GM18502 (cell line): ENCODE results near the gene F10.
"Not testable (repeated sequence)": the region's sequence is repeated elsewhere in the genome, so short reads cannot be mapped to it uniquely, and the experiment has no call there.

Experiments used
- ATAC-seq: cut with Tn5 transposase; IDR thresholded peaks from one replicate; pipeline ENCODE4 v1.9.1; 2021; ENCODE audit warnings: mild to moderate bottlenecking; ENCODE audit not compliant: unreplicated experiment, poor library complexity

The F10 gene

GRCh38 chr13:113122550-113123225 lies at the start of gene F10:
F10 (plus strand) TSS chr13:113122799; CDS start chr13:113122856, 57 bp downstream.
- no peak for ATAC-seq

DNA sequence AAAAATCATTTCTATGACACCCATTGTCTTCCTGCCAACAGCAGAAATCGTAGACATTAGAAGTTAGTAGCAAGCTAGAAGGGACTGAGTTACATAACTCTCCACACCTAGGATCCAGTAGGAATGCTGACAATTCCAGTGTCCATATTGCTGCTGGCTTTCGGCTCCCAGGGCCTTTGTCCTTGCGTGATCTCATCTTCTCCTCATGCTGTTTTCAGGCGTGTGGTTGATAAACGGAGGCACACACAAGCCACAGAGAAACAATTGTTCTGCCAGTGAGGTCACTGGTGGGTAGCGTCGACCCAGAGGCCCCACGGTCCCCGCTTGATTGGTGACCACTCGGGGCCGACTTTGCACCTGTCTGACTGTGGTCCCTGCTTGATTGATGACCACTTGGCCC lies 48.7 kb upstream of the F10 start:
- ATAC-seq, result no peak

GRCh38 chr13:113074401-113074800 lies 48.2 kb upstream of the F10 start:
- ATAC-seq, result no peak

DNA sequence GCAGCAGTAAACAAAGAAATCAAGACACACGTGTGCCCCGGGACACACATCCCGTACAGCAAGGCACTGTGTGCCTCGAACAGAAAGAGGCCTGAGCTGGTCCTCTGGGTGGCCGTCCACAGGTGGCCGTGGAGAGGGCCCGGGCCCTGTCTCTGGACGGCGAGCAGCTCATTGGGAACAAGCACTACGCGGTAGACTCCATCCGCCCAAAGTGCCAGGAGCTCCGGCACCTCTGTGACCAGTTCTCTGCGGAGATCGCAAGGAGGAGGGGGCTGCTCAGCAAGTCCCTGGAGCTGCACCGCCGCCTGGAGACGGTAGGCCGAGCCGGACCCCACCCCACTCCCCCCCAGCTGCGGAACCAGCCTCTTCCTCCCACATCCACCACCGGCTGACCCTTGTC lies 47.7 kb upstream of the F10 start:
- no peak for ATAC-seq

DNA sequence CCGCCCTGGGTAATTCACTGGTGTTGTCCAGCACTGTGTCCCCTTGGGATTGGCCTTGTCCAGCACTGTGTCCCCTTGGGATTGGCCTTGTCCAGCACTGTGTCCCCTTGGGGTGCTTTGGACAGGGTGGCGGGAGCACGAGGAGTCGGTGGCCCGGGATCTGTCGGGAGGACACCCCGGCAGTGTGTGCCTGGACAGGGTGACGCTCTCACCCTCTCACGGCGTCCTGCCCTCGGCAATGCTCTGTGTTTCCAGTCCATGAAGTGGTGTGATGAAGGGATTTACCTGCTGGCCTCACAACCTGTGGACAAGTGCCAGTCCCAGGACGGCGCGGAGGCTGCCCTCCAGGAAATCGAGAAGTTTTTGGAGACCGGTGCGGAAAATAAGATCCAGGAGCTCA lies 46.9 kb upstream of the F10 start:
- ATAC-seq, result no peak

- ATAC-seq, result no peak
These were observed 45.8 kb upstream of the F10 start for GRCh38 chr13:113076681-113077401.

DNA sequence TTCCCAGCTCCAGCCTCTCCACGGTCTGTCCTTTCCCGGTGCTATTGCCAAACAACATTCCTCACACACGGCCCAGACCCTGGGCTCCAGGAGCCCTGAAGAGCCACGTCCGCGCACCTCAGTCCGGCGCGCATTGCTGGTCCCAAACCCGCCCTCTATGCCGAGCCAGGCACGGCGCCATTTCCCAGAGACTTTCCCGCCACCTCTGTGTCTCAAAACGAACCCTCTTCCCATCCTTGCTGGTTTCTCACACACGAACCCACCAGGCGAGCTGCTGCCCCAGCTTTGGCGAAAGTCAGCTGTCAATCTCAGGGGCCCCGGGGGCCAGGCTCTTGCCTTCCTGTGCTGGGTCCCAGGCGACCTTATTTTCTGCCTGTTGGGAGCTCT lies 45.0 kb upstream of the F10 start:
- ATAC-seq, result no peak

DNA sequence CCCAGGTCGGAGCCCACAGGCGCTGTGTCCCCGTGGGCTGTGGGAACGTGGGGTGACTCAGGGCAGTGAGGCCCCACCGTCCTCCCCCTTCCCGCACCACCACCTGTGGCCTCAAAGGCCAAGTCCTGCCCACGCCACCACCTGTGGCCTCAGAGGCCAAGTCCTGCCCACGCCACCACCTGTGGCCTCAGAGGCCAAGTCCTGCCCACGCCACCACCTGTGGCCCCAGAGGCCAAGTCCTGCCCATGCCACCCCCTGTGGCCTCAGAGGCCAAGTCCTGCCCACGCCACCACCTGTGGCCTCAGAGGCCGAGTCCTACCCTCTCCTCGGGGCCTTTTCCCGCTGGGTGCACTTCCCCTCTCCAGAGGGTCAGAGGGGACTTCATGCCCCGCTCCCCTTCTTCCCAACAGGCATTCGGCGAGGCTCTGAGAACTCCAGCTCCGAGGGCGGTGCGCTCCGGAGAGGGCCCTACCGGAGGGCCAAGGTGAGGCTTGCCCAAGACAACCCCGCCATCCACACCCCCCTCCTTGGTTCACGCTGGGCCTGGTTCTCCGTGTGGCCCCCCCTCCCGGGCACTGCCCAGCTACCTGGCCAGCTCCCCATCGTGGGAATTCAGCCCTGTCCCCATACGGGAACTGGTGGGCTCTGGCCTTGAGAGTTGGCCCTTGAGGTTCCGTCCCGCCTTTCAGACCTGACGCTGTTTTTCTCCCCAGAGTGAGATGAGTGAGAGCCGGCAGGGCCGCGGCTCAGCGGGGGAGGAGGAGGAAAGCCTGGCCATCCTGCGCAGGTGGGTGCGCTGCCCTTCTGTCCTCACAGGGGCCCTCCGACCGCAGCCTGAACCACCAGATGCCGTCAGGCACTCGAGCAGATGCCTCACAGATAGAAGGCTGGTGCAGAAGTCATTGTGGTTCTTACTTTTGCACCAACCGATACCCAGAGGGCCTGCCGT lies 44.4 kb upstream of the F10 start:
- ATAC-seq, result no peak

- ATAC-seq, result no peak
These were observed 43.5 kb upstream of the F10 start for GRCh38 chr13:113078902-113079780.

GRCh38 chr13:113079781-113080080 lies 42.9 kb upstream of the F10 start:
- not testable (repeated sequence) for ATAC-seq

GRCh38 chr13:113080361-113080831 lies 42.2 kb upstream of the F10 start:
- ATAC-seq, result no peak

GRCh38 chr13:113080901-113081521 lies 41.6 kb upstream of the F10 start:
- ATAC-seq, result no peak

- ATAC-seq, result no peak
These were observed 40.2 kb upstream of the F10 start for GRCh38 chr13:113082198-113083021.

DNA sequence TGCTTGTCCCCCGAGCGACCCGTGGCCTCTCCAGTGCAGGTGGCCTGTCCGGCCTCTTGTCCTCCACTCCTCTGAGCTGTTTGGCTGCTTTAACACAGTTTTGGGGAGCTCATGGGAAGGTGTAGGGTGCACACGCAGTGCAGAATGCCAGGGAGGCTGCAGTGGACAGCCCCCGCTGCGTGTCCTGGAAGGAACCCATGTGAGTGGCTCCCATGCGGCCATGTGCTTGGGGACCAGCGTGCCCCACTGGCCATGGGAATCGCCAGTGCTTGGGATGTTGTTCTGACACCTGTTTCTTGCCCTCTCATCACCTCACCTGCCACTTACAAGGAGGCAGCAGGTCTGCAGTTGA lies 39.6 kb upstream of the F10 start:
- ATAC-seq, result no peak

GRCh38 chr13:113083402-113084061 lies 39.1 kb upstream of the F10 start:
- no peak for ATAC-seq

DNA sequence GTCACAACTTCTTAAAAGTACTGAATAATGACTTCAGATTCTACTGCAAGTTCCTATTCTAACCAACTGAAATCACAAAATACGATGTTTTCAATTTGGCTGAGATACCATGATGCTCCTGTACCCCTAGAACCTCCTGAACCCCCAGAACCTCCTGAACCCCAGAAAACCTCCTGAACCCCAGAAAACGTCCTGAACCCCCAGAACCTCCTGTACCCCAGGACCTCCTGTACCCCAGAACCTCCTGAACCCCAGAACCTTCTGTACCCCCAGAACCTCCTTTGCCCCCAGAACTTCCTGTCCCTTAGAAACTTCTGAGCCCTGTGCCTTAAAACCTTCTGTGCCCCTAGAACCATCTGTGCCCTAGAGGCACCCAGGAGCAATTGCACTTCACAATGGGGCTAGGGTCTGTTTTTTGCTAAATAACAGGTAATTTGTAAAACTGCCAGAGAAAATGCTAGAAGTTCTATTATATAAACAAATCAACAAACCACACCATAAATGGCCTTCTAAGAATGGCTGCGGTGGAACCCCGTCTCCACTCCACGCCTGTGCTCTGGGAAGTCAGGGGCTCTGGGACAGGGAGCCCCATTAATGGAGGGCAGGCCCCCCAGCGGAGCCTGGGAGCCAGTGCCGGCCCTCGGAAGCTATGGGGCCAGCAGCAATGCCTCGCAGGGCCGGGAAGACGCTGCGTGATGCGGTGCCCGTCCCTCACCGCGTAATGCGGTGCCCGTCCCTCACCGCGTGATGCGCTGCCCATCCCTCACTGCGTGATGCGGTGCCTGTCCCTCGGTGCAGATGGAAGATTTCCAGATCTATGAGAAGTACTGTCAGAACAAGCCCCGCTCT lies 38.3 kb upstream of the F10 start:
- no peak for ATAC-seq

DNA sequence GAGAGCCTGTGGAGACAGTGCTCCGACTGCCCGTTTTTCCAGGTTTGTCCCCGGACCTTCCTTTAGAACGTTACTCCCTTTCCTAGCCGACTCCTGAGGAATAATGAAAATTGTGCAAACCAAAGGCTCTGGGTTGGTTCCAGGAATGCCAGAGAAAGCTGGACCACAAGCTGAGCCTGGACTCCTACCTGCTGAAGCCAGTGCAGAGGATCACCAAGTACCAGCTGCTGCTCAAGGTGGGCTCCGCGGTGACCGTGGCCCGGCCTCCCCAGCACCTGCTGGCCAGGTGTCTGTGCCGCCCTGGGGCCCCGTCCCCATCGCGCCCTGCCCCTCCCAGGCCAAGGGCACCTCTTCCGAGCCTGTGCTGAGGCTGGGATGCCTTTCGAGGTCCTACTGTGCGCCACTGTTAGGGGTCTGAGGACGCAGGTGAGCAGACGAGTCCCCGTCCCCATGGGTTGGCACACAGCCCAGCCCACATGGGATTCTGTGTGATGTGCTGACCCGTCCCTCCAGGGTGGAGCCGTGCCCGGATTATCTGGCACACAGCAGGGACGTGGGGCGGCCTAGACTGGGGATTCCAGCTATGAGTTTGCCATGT lies 37.6 kb upstream of the F10 start:
- no peak for ATAC-seq
